HG03025 (cell line): Measurements from ENCODE around the gene FKBP8.

Source experiments
- ATAC-seq: cut with Tn5 transposase; IDR thresholded peaks from one replicate; pipeline ENCODE4 v1.9.1; 2021; ENCODE audit warnings: mild to moderate bottlenecking, moderate library complexity; ENCODE audit not compliant: unreplicated experiment, low FRiP score

Gene FKBP8

GRCh38 chr19:18503971-18504885 lies 39.1 kb downstream of the FKBP8 start:
- no peak for ATAC-seq

- no peak for ATAC-seq
Measured at GRCh38 chr19:18503337-18503970, 39.9 kb downstream of the FKBP8 start.

DNA sequence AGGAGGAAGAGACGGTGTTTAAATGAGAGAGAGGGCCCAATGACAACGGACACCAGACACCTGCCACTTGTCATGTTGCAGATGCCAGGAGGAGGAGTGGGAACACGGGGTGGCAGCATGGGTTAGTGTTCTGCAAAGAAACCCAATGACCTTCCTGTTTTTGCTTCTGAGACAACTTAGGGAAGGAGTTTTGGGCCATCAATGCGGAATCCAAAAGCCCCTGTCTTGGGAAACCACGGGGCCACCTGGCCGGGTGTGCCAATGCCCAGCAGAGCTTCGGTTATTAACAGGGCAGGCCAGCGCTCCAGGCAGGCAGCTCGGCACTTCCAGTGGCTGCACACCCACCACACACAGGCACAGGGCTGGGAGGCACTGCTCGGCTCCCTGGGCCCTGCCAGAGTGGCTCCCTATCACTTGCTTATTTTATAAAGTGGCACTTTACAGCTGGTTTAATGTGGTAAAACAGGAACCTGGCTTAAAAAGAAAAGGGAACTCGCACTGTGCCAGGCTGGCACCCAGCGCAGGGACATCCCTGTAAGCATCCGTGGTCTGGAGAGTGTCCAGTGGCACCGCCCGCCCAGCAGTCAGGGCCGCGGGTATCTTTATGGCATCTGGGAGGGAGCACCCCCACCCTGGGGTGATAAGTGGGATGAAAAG lies 40.6 kb downstream of the FKBP8 start:
- ATAC-seq, result no peak

GRCh38 chr19:18502246-18502637 lies 41.1 kb downstream of the FKBP8 start:
- no peak for ATAC-seq

- ATAC-seq, result no peak
Measured at GRCh38 chr19:18501832-18502231, 41.5 kb downstream of the FKBP8 start.

DNA sequence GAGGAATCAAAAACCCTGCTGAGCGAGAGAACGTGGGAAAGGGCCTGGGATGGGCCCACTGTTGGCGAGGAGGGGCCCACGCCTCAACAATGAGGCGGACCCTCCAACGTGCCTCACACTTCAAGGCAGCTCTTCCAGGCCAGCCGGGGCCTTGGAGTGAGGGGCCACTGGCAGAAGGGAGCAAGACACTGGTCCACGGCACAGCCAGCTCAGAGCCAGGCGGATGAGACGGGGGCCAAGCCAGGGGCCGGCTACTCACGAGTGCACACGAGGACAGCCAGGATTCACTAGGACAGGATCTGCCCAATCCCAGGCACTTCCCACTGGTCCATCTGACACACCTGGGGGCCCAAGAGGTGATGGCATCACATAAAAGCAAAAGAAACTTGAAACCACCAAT lies 42.0 kb downstream of the FKBP8 start:
- ATAC-seq, result no peak

DNA sequence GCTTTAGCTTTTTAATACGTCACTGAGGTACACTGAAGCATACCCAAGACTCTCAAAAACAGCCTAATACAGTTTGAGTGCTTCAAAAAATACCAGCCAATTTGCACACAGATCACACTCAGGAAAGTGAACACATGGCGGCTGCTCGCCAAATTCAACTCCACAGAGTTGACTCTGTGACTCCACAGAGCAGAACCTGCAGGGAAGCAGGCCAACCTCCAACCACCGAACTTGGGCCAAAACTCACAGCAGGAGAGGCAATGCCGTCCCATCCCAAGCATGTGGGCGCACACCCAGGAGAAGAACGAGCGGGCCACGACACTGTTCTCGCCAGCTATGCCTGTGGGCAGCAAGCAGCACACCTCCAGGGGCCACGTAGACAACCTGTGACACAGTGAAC lies 42.6 kb downstream of the FKBP8 start:
- ATAC-seq, result no peak

- no peak for ATAC-seq
Measured at GRCh38 chr19:18500376-18500775, 43.0 kb downstream of the FKBP8 start.

DNA sequence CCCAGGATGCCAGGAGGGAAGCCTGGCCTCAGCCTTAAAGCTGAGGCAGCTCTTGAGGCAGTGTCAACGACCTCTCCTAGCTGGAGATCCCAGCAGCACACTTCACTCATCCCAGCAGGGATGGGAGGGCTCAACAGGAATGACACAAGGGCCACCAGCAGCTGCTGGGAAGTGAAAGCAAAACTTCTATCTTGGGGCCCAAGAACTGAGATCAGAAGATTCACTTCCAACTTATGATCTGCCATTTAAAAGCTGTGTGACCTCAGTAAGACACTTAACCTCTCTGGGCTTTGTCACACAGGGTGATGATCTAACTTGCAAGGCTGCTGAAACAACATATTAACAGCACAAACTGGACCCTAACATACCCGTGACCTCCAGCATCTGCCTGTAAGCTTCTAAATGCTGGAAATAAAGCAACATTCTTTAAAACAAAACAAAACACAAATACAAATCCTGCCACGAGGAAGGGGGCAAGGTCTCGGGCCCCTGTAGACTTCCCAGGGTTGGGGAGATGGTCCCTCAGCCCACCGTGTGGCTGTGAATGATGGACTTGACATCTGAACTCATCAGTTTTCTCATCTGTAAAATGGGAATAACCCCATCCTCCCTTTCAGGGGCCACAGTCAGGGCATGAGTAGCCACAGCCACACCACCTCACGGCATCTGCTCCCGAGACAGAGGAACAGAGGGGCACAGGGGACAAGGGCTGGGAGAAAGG lies 44.2 kb downstream of the FKBP8 start:
- ATAC-seq, result no peak

DNA sequence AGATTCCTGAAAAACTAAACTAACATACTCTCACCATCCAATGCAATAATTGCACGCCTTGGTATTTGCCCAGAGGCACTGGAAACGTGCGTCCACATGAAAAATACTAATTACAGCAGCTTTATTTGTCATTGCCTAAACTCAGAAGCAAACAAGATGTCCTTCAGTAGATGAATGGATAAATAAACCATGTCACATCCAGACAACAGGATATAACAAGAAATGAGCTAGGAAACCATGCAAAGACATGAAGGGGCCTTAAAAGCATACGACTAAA lies 46.5 kb downstream of the FKBP8 start:
- no peak for ATAC-seq

DNA sequence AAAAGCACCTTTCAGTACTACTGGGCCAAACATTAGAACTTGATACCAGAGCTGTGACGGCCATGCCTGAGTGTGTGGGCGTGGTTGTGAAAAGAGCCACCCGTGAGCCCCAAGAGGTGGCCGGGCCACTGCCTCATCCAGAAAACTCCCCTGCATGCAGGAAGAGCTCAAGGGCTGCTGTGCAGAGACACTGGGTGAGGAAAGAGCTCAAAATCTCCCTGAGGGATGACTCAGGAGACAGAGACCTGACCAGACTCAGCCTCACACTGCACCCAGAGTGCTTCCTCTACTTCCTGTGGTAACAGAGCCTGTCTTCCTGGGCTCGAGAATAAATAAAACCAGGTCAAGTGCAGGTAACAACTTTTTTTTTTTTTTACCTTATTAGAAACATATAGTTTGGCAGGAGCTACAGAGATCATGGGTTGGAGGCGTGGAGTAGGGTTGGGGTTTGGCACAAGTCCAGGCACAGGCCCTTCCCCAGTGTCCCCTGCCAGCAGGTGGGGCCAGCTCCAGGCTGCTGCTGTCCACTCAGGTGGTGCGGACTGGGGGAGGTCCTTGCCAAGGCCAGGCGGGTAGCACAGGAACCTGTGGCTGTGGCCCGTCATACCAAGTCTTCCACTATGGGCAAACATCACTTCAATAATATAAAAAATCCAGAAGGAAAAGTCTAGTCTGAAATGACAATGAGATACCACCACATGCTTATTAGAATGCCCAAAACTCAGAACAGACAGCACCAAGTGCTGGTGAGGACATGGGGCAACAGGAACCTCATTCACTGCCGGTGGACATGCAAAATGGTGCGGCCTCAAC lies 47.0 kb downstream of the FKBP8 start:
- ATAC-seq, result no peak

- no peak for ATAC-seq
Measured at GRCh38 chr19:18495204-18495911, 48.0 kb downstream of the FKBP8 start.

GRCh38 chr19:18494267-18494607 lies 49.1 kb downstream of the FKBP8 start:
- no peak for ATAC-seq

GRCh38 chr19:18493440-18494266 lies 49.7 kb downstream of the FKBP8 start:
- no peak for ATAC-seq

DNA sequence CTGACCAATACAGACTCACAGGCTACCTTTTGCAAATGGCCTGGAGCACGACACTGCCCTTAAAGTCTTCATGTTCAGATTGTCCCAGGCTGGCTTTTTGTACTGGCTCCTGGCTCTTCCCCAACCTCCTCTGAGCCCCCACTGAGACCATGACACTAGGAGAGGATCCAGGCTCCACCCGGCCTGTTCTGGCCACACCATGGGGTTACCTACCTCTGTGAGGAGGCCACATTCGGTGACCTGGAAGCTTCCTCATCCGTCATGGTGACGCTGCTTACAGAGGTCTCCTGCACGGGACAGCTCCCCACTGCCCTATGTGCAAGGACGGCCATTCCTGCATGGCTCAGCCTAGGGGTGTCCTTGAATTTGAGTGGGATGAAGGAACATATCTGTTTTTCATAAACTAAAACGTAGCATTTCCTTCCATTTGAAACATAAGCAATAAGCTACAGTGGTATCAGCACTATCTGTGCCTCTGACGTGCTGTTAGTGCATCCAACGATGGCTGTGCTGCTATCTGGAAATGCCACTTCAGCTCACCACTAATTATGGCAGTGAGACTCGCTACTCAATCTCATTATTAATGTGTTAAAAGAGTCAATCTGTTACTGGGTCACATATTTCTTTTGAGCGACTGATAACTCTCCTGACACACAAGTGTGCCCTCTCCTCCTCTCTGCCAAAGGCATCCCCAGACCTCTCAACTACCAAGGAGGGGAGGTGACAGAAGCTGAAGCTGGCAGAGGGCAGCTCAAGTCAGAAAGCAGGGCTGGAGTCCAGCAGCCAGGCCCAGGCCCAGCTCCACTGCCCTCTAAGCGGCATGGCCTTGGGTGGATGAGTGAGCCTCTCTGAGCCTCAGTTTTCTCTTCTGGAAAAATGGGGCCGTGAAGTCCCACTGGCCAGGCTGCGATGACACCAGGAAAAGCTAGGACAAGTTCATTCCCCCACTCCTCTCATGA lies 51.1 kb downstream of the FKBP8 start:
- ATAC-seq, result no peak

GRCh38 chr19:18490728-18491127 lies 52.6 kb downstream of the FKBP8 start:
- no peak for ATAC-seq

- no peak for ATAC-seq
Measured at GRCh38 chr19:18489627-18490184, 53.7 kb downstream of the FKBP8 start.
